Activated CD4-positive, alpha-beta T cell treated with anti-CD3 and anti-CD28 coated beads, Interleukin-2, amount 50 U/mL, for 4 hours (primary cell): ENCODE data around the gene DAB2IP.

Experiments used
- DNase-seq, 2 experiments: peaks; one replicate each; pipeline ENCODE4 v3.0.0-alpha.2; 2020

The DAB2IP gene

GRCh38 chr9:121823451-121824169 is 172.2 kb downstream of the DAB2IP start:
- DNase-seq: no peak

GRCh38 chr9:121824651-121825030 is 173.2 kb downstream of the DAB2IP start:
- DNase-seq: no peak

- DNase-seq: no peak
These were observed 173.7 kb downstream of the DAB2IP start for GRCh38 chr9:121825031-121825691.

- no peak for DNase-seq
These were observed 175.3 kb downstream of the DAB2IP start for GRCh38 chr9:121826711-121827110.

- no peak for DNase-seq
These were observed 176.0 kb downstream of the DAB2IP start for GRCh38 chr9:121827251-121827967.

- DNase-seq: no peak
These were observed 179.2 kb downstream of the DAB2IP start for GRCh38 chr9:121830441-121831140.

GRCh38 chr9:121831869-121832268 is 180.4 kb downstream of the DAB2IP start:
- no peak for DNase-seq

- no peak for DNase-seq
These were observed 181.6 kb downstream of the DAB2IP start for GRCh38 chr9:121833061-121833460.
